CD4-positive, alpha-beta memory T cell (primary cell): ENCODE data around the gene MAP4K4. TPM values are rescaled to one million over a fixed set of nuclear protein-coding genes. Genes with fewer than 3 reads are reported as not detected.
A peak's percentile ranks its signal among the peaks of the same experiment; 100 is the strongest.

ENCODE experiments used
- CTCF ChIA-PET: fragments of 350-600 bp; sonication (Branson Sonifier 250); formaldehyde crosslinking; loops from one replicate; lab custom pipeline; 2021; ENCODE audit warnings: inconsistent platforms; ENCODE audit not compliant: partially characterized antibody; lab: Charles Lee
- POLR2A ChIA-PET: fragments of 350-600 bp; sonication (Branson Sonifier 250); formaldehyde crosslinking; loops from one replicate; lab custom pipeline; 2021; ENCODE audit not compliant: partially characterized antibody; lab: Charles Lee
- DNase-seq, 5 donors: peaks; one replicate each; pipeline versions ENCODE4 v3.0.0 to v3.0.0-alpha.2; 2020 to 2022; ENCODE audit warnings: mixed read lengths in 1 of 5
- H3K27ac ChIP-seq: one replicate; pipeline ENCODE4 v1.7.0; 2013; ENCODE audit warnings: low read depth, low read length
- H3K27me3 ChIP-seq: 2 replicates; pipeline ENCODE4 v1.7.0; 2013; ENCODE audit warnings: mild to moderate bottlenecking, low read length, moderate library complexity; ENCODE audit not compliant: insufficient read depth
- H3K36me3 ChIP-seq: 2 replicates; pipeline ENCODE4 v1.7.0; 2013; ENCODE audit warnings: mild to moderate bottlenecking, low read length, moderate library complexity; ENCODE audit not compliant: insufficient read depth
- H3K4me1 ChIP-seq: 2 replicates; pipeline ENCODE4 v1.7.0; 2013; ENCODE audit warnings: mild to moderate bottlenecking, low read length, moderate library complexity; ENCODE audit not compliant: insufficient read depth
- H3K4me3 ChIP-seq, 2 donors: one replicate each; pipeline ENCODE4 v1.7.0; 2013; ENCODE audit warnings: low read length in 2 of 2, mild to moderate bottlenecking in 1 of 2
- H3K9me3 ChIP-seq, 2 donors: one replicate each; pipeline ENCODE4 v1.7.0; 2013; ENCODE audit warnings: low read length in 2 of 2, control low read depth in 1 of 2; ENCODE audit not compliant: control insufficient read depth in 1 of 2
- H3K27ac Mint-ChIP-seq, 7 donors: one replicate each; pipeline ENCODE4 v1.8.0; 2020 to 2021; ENCODE audit warnings: mixed read lengths in 7 of 7, mild to moderate bottlenecking in 6 of 7, inconsistent platforms in 3 of 7, moderate library complexity in 3 of 7
- H3K27me3 Mint-ChIP-seq, 2 donors: one replicate each; pipeline ENCODE4 v1.8.0; 2020 to 2021; ENCODE audit warnings: mixed read lengths in 2 of 2
- H3K36me3 Mint-ChIP-seq, 2 donors: one replicate each; pipeline ENCODE4 v1.8.0; 2020 to 2021; ENCODE audit warnings: mixed read lengths in 2 of 2, inconsistent platforms in 1 of 2, mild to moderate bottlenecking in 1 of 2
- H3K4me1 Mint-ChIP-seq, 4 donors: one replicate each; pipeline ENCODE4 v1.8.0; 2020 to 2021; ENCODE audit warnings: mixed read lengths in 4 of 4, mild to moderate bottlenecking in 1 of 4
- H3K4me3 Mint-ChIP-seq, 8 donors: one replicate each; pipeline ENCODE4 v1.8.0; 2020 to 2021; ENCODE audit warnings: mixed read lengths in 8 of 8, mild to moderate bottlenecking in 7 of 8, moderate library complexity in 6 of 8, inconsistent platforms in 3 of 8
- H3K9me3 Mint-ChIP-seq, 8 donors: one replicate each; pipeline ENCODE4 v1.8.0; 2020 to 2021; ENCODE audit warnings: mixed read lengths in 8 of 8, mild to moderate bottlenecking in 5 of 8, inconsistent platforms in 3 of 8, moderate library complexity in 1 of 8
- intact Hi-C: fragments of 100-400 bp; cut with micrococcal nuclease; formaldehyde crosslinking; loops from one replicate; pipeline ENCODE4 v1.15.1; 2023
- polyA plus RNA-seq, 2 donors: library from polyadenylated mRNA; unstranded; fragments of 300-500 nt; fragmentation: Illumina TruSeq; gene quantifications; one replicate each; pipeline ENCODE4 v1.2.3, GENCODE V29; 2021
- total RNA-seq, 2 experiments: library from RNA; stranded (reverse); gene quantifications; one replicate each; pipeline ENCODE4 v1.2.3, GENCODE V29; 2021

MAP4K4 gene
- total and polyA plus RNA-seq, 4 experiments from 2014 or later: 2.4 to 114 (median 62.2) TPM

- Mint-ChIP-seq H3K4me1 (peaks cover 53 to 80% (median 67%) of the 10 kb centered on the region in 4 donors), H3K36me3 (peaks cover 3 to 5% of the 10 kb centered on the region in 2 donors), H3K4me3 (peak overlapping the region in 4 of 8 donors; percentile 15 to 35 (median 31)), H3K27ac (peak overlapping the region in 5 of 7 donors; percentile 23 to 77 (median 36)), H3K27me3 (no peaks in the 10 kb centered on the region), H3K9me3 (no peaks in the 10 kb centered on the region)
- intact Hi-C loops: no loop called here
- no peak overlapping the region for H3K4me3 ChIP-seq
- CTCF ChIA-PET: interaction anchor here (0.5 to 1.2 kb wide), 6 partner anchors 18 to 417 kb away, joined by 3 to 5 read pairs (median 3); no protein-coding TSS in a partner anchor
- H3K4me1 ChIP-seq: peaks cover 71% of the 10 kb centered on the region
- no peaks in the 10 kb centered on the region for H3K27me3 ChIP-seq
- no peaks in the 10 kb centered on the region for H3K36me3 ChIP-seq
- H3K9me3 ChIP-seq: no peaks in the 10 kb centered on the region
- POLR2A ChIA-PET: interaction anchor here (0.8 to 2.0 kb wide), 4 partner anchors 10 to 56 kb away, joined by 3 to 6 read pairs (median 5); partner anchors contain the start of gene MAP4K4
- no peak for DNase-seq
- H3K27ac ChIP-seq: no peak overlapping the region
Measured at GRCh38 chr2:101752716-101753616, 55.5 kb downstream of the MAP4K4 start.

- H3K4me3 ChIP-seq: no peak overlapping the region
- peak overlapping the region in 4 of 8 donors; percentile 6 to 52 (median 28) for H3K4me3 Mint-ChIP-seq
Measured at GRCh38 chr2:101753720-101754490, 56.4 kb downstream of the MAP4K4 start.

GRCh38 chr2:101754618-101755017, 57.1 kb downstream of the MAP4K4 start:
- CTCF ChIA-PET: no interaction called here
- Mint-ChIP-seq H3K4me1 (peaks cover 60 to 87% (median 72%) of the 10 kb centered on the region in 4 donors), H3K9me3 (no peaks in the 10 kb centered on the region), H3K27me3 (no peaks in the 10 kb centered on the region), H3K4me3 (peak overlapping the region in 1 of 8 donors; percentile 31), H3K27ac (peak overlapping the region in 4 of 7 donors; percentile 25 to 65 (median 62)), H3K36me3 (peaks cover 2 to 3% of the 10 kb centered on the region in 2 donors)
- Histone ChIP-seq H3K27me3 (no peaks in the 10 kb centered on the region), H3K9me3 (no peaks in the 10 kb centered on the region), H3K27ac (no peak overlapping the region), H3K4me1 (peaks cover 78% of the 10 kb centered on the region), H3K4me3 (no peak overlapping the region), H3K36me3 (no peaks in the 10 kb centered on the region)
- intact Hi-C loops: no loop called here
- POLR2A ChIA-PET: no interaction called here
- DNase-seq: no peak

More at GRCh38 chr2:101753720-101754490, 56.4 kb downstream of the MAP4K4 start:
- Mint-ChIP-seq H3K36me3 (peaks cover 2 to 3% of the 10 kb centered on the region in 2 donors), H3K9me3 (no peaks in the 10 kb centered on the region), H3K27ac (peak overlapping the region in 4 of 7 donors; percentile 10 to 65 (median 60)), H3K4me1 (peaks cover 57 to 84% (median 71%) of the 10 kb centered on the region in 4 donors), H3K27me3 (no peaks in the 10 kb centered on the region)
- intact Hi-C loops: no loop called here
- Histone ChIP-seq H3K4me1 (peaks cover 78% of the 10 kb centered on the region), H3K36me3 (no peaks in the 10 kb centered on the region), H3K9me3 (no peaks in the 10 kb centered on the region), H3K27me3 (no peaks in the 10 kb centered on the region), H3K27ac (no peak overlapping the region)
- CTCF ChIA-PET: interaction anchor here (0.7 to 1.1 kb wide), 3 partner anchors 28 to 74 kb away, joined by 3 read pairs; no protein-coding TSS in a partner anchor
- DNase-seq: no peak
- POLR2A ChIA-PET: interaction anchor here (1.7 to 2.0 kb wide), 2 partner anchors 9 to 36 kb away, joined by 6 read pairs; no protein-coding TSS in a partner anchor

- Mint-ChIP-seq H3K9me3 (no peaks in the 10 kb centered on the region), H3K27ac (peak overlapping the region in 2 of 7 donors; percentile 17 to 47), H3K4me3 (peak overlapping the region in 3 of 8 donors; percentile 12 to 40 (median 34)), H3K36me3 (peaks cover 0 to under 1% of the 10 kb centered on the region in 2 donors), H3K27me3 (no peaks in the 10 kb centered on the region), H3K4me1 (peaks cover 56 to 82% (median 67%) of the 10 kb centered on the region in 4 donors)
- Histone ChIP-seq H3K27me3 (no peaks in the 10 kb centered on the region), H3K4me3 (no peak overlapping the region), H3K36me3 (no peaks in the 10 kb centered on the region), H3K27ac (no peak overlapping the region), H3K9me3 (no peaks in the 10 kb centered on the region), H3K4me1 (peaks cover 75% of the 10 kb centered on the region)
- intact Hi-C loops: no loop called here
- ChIA-PET CTCF (no interaction called here), POLR2A (interaction anchor here (0.6 to 1.3 kb wide), 3 partner anchors 11 to 727 kb away, joined by 3 to 5 read pairs (median 4); no protein-coding TSS in a partner anchor)
- no peak for DNase-seq
Measured at GRCh38 chr2:101756266-101756665, 58.8 kb downstream of the MAP4K4 start.

GRCh38 chr2:101758001-101758400, 60.5 kb downstream of the MAP4K4 start:
- peak overlapping the region in 7 of 8 donors; percentile 52 to 82 (median 71) for H3K4me3 Mint-ChIP-seq
- POLR2A ChIA-PET: interaction anchor here (1.1 kb wide), 1 partner anchor 60 kb away, joined by 3 read pairs; no protein-coding TSS in a partner anchor
- peaks cover 72% of the 10 kb centered on the region for H3K4me1 ChIP-seq

GRCh38 chr2:101759162-101759561, 61.7 kb downstream of the MAP4K4 start:
- no peak for DNase-seq
- Histone ChIP-seq H3K27ac (no peak overlapping the region), H3K4me3 (no peak overlapping the region), H3K27me3 (no peaks in the 10 kb centered on the region), H3K36me3 (no peaks in the 10 kb centered on the region), H3K9me3 (no peaks in the 10 kb centered on the region), H3K4me1 (peaks cover 72% of the 10 kb centered on the region)
- Mint-ChIP-seq H3K4me1 (peaks cover 52 to 80% (median 66%) of the 10 kb centered on the region in 4 donors), H3K4me3 (no peak overlapping the region), H3K36me3 (peaks cover 0 to 2% of the 10 kb centered on the region in 2 donors), H3K9me3 (no peaks in the 10 kb centered on the region), H3K27ac (peak overlapping the region in 1 of 7 donors; percentile 62), H3K27me3 (no peaks in the 10 kb centered on the region)
- CTCF ChIA-PET: no interaction called here
- POLR2A ChIA-PET: no interaction called here
- intact Hi-C loops: no loop called here

More at GRCh38 chr2:101758001-101758400, 60.5 kb downstream of the MAP4K4 start:
- DNase-seq: no peak
- CTCF ChIA-PET: interaction anchor here (0.8 to 1.8 kb wide), 3 partner anchors 12 to 339 kb away, joined by 4 to 5 read pairs (median 5); no protein-coding TSS in a partner anchor
- peaks cover 54 to 81% (median 66%) of the 10 kb centered on the region in 4 donors for H3K4me1 Mint-ChIP-seq
- Histone ChIP-seq H3K27ac (no peak overlapping the region), H3K9me3 (no peaks in the 10 kb centered on the region), H3K4me3 (no peak overlapping the region), H3K27me3 (no peaks in the 10 kb centered on the region), H3K36me3 (no peaks in the 10 kb centered on the region)
- H3K36me3 Mint-ChIP-seq: peaks cover 0 to 2% of the 10 kb centered on the region in 2 donors
- intact Hi-C loops: no loop called here
- no peaks in the 10 kb centered on the region for H3K9me3 Mint-ChIP-seq
- H3K27me3 Mint-ChIP-seq: no peaks in the 10 kb centered on the region
- H3K27ac Mint-ChIP-seq: peak overlapping the region in 6 of 7 donors; percentile 17 to 91 (median 52)
